Central memory CD8-positive, alpha-beta T cell (primary cell): ENCODE data around the gene NUP42.
A peak's percentile ranks its signal among the peaks of the same experiment; 100 is the strongest.
"Not testable (repeated sequence)": the region's sequence is repeated elsewhere in the genome, so short reads cannot be mapped to it uniquely, and the experiment has no call there.

Experiments used
- ATAC-seq: fragments of 150-1000 bp; cut with Tn5 transposase; replicated peaks from 2 replicates; pipeline ENCODE4 v1.10.0; 2022; ENCODE audit warnings: mild to moderate bottlenecking, moderate FRiP score, moderate number of reproducible peaks; ENCODE audit not compliant: poor library complexity, severe bottlenecking; ENCODE audit errors: extremely low read depth
- DNase-seq, 2 donors: peaks; one replicate each; pipeline ENCODE4 v3.0.0; 2021; ENCODE audit warnings: low spot score in 2 of 2
- H3K27ac Mint-ChIP-seq: one replicate; pipeline ENCODE4 v1.8.0; 2022; ENCODE audit warnings: low read depth, mild to moderate bottlenecking, moderate library complexity, mixed read lengths
- H3K27me3 Mint-ChIP-seq: one replicate; pipeline ENCODE4 v1.8.0; 2022; ENCODE audit warnings: mixed read lengths
- H3K36me3 Mint-ChIP-seq: one replicate; pipeline ENCODE4 v1.8.0; 2022; ENCODE audit warnings: mild to moderate bottlenecking, moderate library complexity, mixed read lengths; ENCODE audit not compliant: insufficient read depth
- H3K4me1 Mint-ChIP-seq: one replicate; pipeline ENCODE4 v1.8.0; 2022; ENCODE audit warnings: mixed read lengths
- H3K4me3 Mint-ChIP-seq: one replicate; pipeline ENCODE4 v1.8.0; 2022; ENCODE audit warnings: mild to moderate bottlenecking, moderate library complexity, mixed read lengths
- H3K9me3 Mint-ChIP-seq: one replicate; pipeline ENCODE4 v1.8.0; 2022; ENCODE audit warnings: mixed read lengths

The NUP42 gene

GRCh38 chr7:23183279-23184012 is 1.6 kb downstream of the NUP42 start:
- Mint-ChIP-seq H3K27ac (peak overlapping the region; percentile 98), H3K27me3 (no peaks in the 10 kb centered on the region), H3K36me3 (peaks cover 40% of the 10 kb centered on the region), H3K4me1 (peaks cover 24% of the 10 kb centered on the region), H3K9me3 (no peaks in the 10 kb centered on the region), H3K4me3 (peak overlapping the region; percentile 88)
- no peak for ATAC-seq
- DNase-seq = no peak

- Mint-ChIP-seq H3K27me3 (no peaks in the 10 kb centered on the region), H3K9me3 (no peaks in the 10 kb centered on the region), H3K4me3 (no peak overlapping the region), H3K36me3 (peaks cover 44% of the 10 kb centered on the region), H3K27ac (peak overlapping the region; percentile 98), H3K4me1 (peaks cover 24% of the 10 kb centered on the region)
- DNase-seq (no peak), ATAC-seq (no peak)
These were observed 2.4 kb downstream of the NUP42 start for GRCh38 chr7:23184291-23184690.

GRCh38 chr7:23184709-23185359 is 3.0 kb downstream of the NUP42 start:
- H3K4me1 Mint-ChIP-seq = peaks cover 24% of the 10 kb centered on the region
- no peaks in the 10 kb centered on the region for H3K27me3 Mint-ChIP-seq
- peaks cover 44% of the 10 kb centered on the region for H3K36me3 Mint-ChIP-seq
- H3K9me3 Mint-ChIP-seq = no peaks in the 10 kb centered on the region
- no peak overlapping the region for H3K4me3 Mint-ChIP-seq
- H3K27ac Mint-ChIP-seq = no peak overlapping the region
- DNase-seq (no peak), ATAC-seq (no peak)

- no peak overlapping the region for H3K4me3 Mint-ChIP-seq
- no peaks in the 10 kb centered on the region for H3K27me3 Mint-ChIP-seq
- ATAC-seq (no peak), DNase-seq (no peak)
- no peaks in the 10 kb centered on the region for H3K9me3 Mint-ChIP-seq
- peaks cover 28% of the 10 kb centered on the region for H3K4me1 Mint-ChIP-seq
- H3K27ac Mint-ChIP-seq = no peak overlapping the region
- H3K36me3 Mint-ChIP-seq = peaks cover 51% of the 10 kb centered on the region
These were observed 4.1 kb downstream of the NUP42 start for GRCh38 chr7:23185980-23186379.

GRCh38 chr7:23191022-23191421 is 9.2 kb downstream of the NUP42 start:
- Mint-ChIP-seq H3K4me1 (peaks cover 8% of the 10 kb centered on the region), H3K36me3 (peaks cover 49% of the 10 kb centered on the region), H3K9me3 (no peaks in the 10 kb centered on the region), H3K27ac (peak overlapping the region; percentile 2), H3K4me3 (no peak overlapping the region), H3K27me3 (no peaks in the 10 kb centered on the region)
- DNase-seq = no peak
- no peak for ATAC-seq

GRCh38 chr7:23193650-23194227 is 11.9 kb downstream of the NUP42 start:
- H3K27ac Mint-ChIP-seq, H3K4me3 Mint-ChIP-seq, DNase-seq, H3K4me1 Mint-ChIP-seq, H3K9me3 Mint-ChIP-seq, ATAC-seq, H3K27me3 Mint-ChIP-seq: not testable (repeated sequence)
- H3K36me3 Mint-ChIP-seq = peaks cover 43% of the 10 kb centered on the region

- Mint-ChIP-seq H3K36me3 (peaks cover 41% of the 10 kb centered on the region), H3K9me3 (no peaks in the 10 kb centered on the region), H3K4me3 (no peak overlapping the region), H3K27me3 (no peaks in the 10 kb centered on the region), H3K4me1 (peaks cover under 1% of the 10 kb centered on the region), H3K27ac (no peak overlapping the region)
- no peak for DNase-seq
- no peak for ATAC-seq
These were observed 14.5 kb downstream of the NUP42 start for GRCh38 chr7:23196306-23196705.

- H3K9me3 Mint-ChIP-seq, H3K4me1 Mint-ChIP-seq, H3K4me3 Mint-ChIP-seq, DNase-seq, H3K27me3 Mint-ChIP-seq, H3K27ac Mint-ChIP-seq, ATAC-seq: not testable (repeated sequence)
- peaks cover 37% of the 10 kb centered on the region for H3K36me3 Mint-ChIP-seq
These were observed 15.9 kb downstream of the NUP42 start for GRCh38 chr7:23197745-23198144.

GRCh38 chr7:23200331-23200730 is 18.5 kb downstream of the NUP42 start:
- Mint-ChIP-seq H3K4me3 (no peak overlapping the region), H3K9me3 (no peaks in the 10 kb centered on the region), H3K27ac (no peak overlapping the region), H3K4me1 (no peaks in the 10 kb centered on the region), H3K27me3 (no peaks in the 10 kb centered on the region), H3K36me3 (peaks cover 32% of the 10 kb centered on the region)
- DNase-seq (no peak), ATAC-seq (no peak)

- H3K9me3 Mint-ChIP-seq = no peaks in the 10 kb centered on the region
- H3K27me3 Mint-ChIP-seq = no peaks in the 10 kb centered on the region
- no peak overlapping the region for H3K4me3 Mint-ChIP-seq
- H3K36me3 Mint-ChIP-seq = peaks cover 16% of the 10 kb centered on the region
- no peak for DNase-seq
- no peak for ATAC-seq
- H3K4me1 Mint-ChIP-seq = no peaks in the 10 kb centered on the region
- H3K27ac Mint-ChIP-seq = no peak overlapping the region
These were observed 22.4 kb downstream of the NUP42 start for GRCh38 chr7:23204241-23204640.

GRCh38 chr7:23205577-23205908 is 23.7 kb downstream of the NUP42 start:
- no peaks in the 10 kb centered on the region for H3K4me1 Mint-ChIP-seq
- DNase-seq = no peak

GRCh38 chr7:23205909-23206767 is 24.3 kb downstream of the NUP42 start:
- Mint-ChIP-seq H3K4me1 (no peaks in the 10 kb centered on the region), H3K27me3 (peaks cover 7% of the 10 kb centered on the region), H3K4me3 (no peak overlapping the region), H3K9me3 (no peaks in the 10 kb centered on the region), H3K36me3 (peaks cover 8% of the 10 kb centered on the region), H3K27ac (no peak overlapping the region)
- no peak for DNase-seq
- ATAC-seq = no peak

More at GRCh38 chr7:23205577-23205908, 23.7 kb downstream of the NUP42 start:
- H3K27me3 Mint-ChIP-seq = peaks cover under 1% of the 10 kb centered on the region
- peaks cover 9% of the 10 kb centered on the region for H3K36me3 Mint-ChIP-seq
- no peaks in the 10 kb centered on the region for H3K9me3 Mint-ChIP-seq
- H3K27ac Mint-ChIP-seq = no peak overlapping the region
- no peak for ATAC-seq
- H3K4me3 Mint-ChIP-seq = no peak overlapping the region
